Osteoblast (primary cell): ENCODE measurements around the gene KLLN. TPM values are rescaled to one million over a fixed set of nuclear protein-coding genes. Genes with fewer than 3 reads are reported as not detected.
"Not testable (repeated sequence)": the region's sequence is repeated elsewhere in the genome, so short reads cannot be mapped to it uniquely, and the experiment has no call there.

Source experiments
- DNase-seq: peaks from one replicate; pipeline ENCODE4 v3.0.0; 2011; ENCODE audit warnings: low spot score, mixed read lengths; ENCODE audit not compliant: insufficient read length; ENCODE audit errors: missing footprints
- H2AFZ ChIP-seq: 2 replicates; pipeline ENCODE4 v1.6.0; 2011; ENCODE audit warnings: mild to moderate bottlenecking, low read length
- H3K27ac ChIP-seq: 2 replicates; pipeline ENCODE4 v1.5.1; 2011; ENCODE audit warnings: mild to moderate bottlenecking, low read depth, low read length, moderate library complexity
- H3K27me3 ChIP-seq: 2 replicates; pipeline ENCODE4 v1.6.0; 2012; ENCODE audit warnings: mild to moderate bottlenecking, control low read depth, inconsistent platforms, low read length, moderate library complexity; ENCODE audit not compliant: insufficient read depth
- H3K36me3 ChIP-seq: 2 replicates; pipeline ENCODE4 v1.5.1; 2011; ENCODE audit warnings: mild to moderate bottlenecking, low read length, control low read depth, moderate library complexity; ENCODE audit not compliant: insufficient read depth
- H3K4me1 ChIP-seq: 2 replicates; pipeline ENCODE4 v1.5.1; 2011; ENCODE audit warnings: mild to moderate bottlenecking, low read length, control low read depth, moderate library complexity; ENCODE audit not compliant: insufficient read depth
- H3K4me2 ChIP-seq: 2 replicates; pipeline ENCODE4 v1.6.0; 2011; ENCODE audit warnings: mild to moderate bottlenecking, low read length; ENCODE audit not compliant: insufficient read depth
- H3K4me3 ChIP-seq: fragments of 200-600 bp; sonication (generic); 3 replicates; pipeline ENCODE4 v1.5.1; 2012; ENCODE audit warnings: mild to moderate bottlenecking, low read length, inconsistent platforms; ENCODE audit not compliant: insufficient read depth
- H3K79me2 ChIP-seq: 2 replicates; pipeline ENCODE4 v1.6.0; 2012; ENCODE audit warnings: mild to moderate bottlenecking, low read length, control low read depth, inconsistent platforms; ENCODE audit not compliant: insufficient read depth
- H3K9me3 ChIP-seq: 2 replicates; pipeline ENCODE4 v1.5.1; 2011; ENCODE audit warnings: low read depth, low read length, control low read depth
- H4K20me1 ChIP-seq: 2 replicates; pipeline ENCODE4 v1.6.0; 2012; ENCODE audit warnings: mild to moderate bottlenecking, low read length, control low read depth; ENCODE audit not compliant: insufficient read depth
- CTCF ChIP-seq: IDR thresholded peaks from 2 replicates; pipeline ENCODE4 v1.5.1; 2011; ENCODE audit warnings: mild to moderate bottlenecking, low read depth, low read length, moderate library complexity; ENCODE audit errors: extremely low read depth
- total RNA-seq: library from RNA; depleted of rRNA; stranded (reverse); fragments of >200 nt; gene quantifications from 2 replicates; pipeline ENCODE4 v1.2.3, GENCODE V29; 2012

KLLN gene
- total RNA-seq, 1 donor = 0.72 TPM

- Histone ChIP-seq H3K27me3 (no peaks in the 10 kb centered on the region), H3K4me1 (peaks cover 11% of the 10 kb centered on the region), H3K36me3 (no peaks in the 10 kb centered on the region), H3K4me3 (no peak overlapping the region), H4K20me1 (no peaks in the 10 kb centered on the region), H2AFZ (no peak overlapping the region), H3K4me2 (no peak overlapping the region), H3K27ac (no peak overlapping the region), H3K79me2 (no peaks in the 10 kb centered on the region), H3K9me3 (no peaks in the 10 kb centered on the region)
- DNase-seq = no peak
- no peak for TF ChIP-seq CTCF
These were observed 24.7 kb downstream of the KLLN start for GRCh38 chr10:87838650-87839049.

- no peak for DNase-seq
- H3K36me3 ChIP-seq = no peaks in the 10 kb centered on the region
- no peak overlapping the region for H3K27ac ChIP-seq
- no peaks in the 10 kb centered on the region for H4K20me1 ChIP-seq
- peaks cover 3% of the 10 kb centered on the region for H3K4me1 ChIP-seq
- no peaks in the 10 kb centered on the region for H3K9me3 ChIP-seq
- no peaks in the 10 kb centered on the region for H3K79me2 ChIP-seq
- H2AFZ ChIP-seq = no peak overlapping the region
- no peaks in the 10 kb centered on the region for H3K27me3 ChIP-seq
- no peak for TF ChIP-seq CTCF
- H3K4me2 ChIP-seq = no peak overlapping the region
- H3K4me3 ChIP-seq = no peak overlapping the region
These were observed 25.9 kb downstream of the KLLN start for GRCh38 chr10:87837445-87837844.

- H3K4me1 ChIP-seq = no peaks in the 10 kb centered on the region
- no peaks in the 10 kb centered on the region for H4K20me1 ChIP-seq
- H3K27ac ChIP-seq = no peak overlapping the region
- no peak for DNase-seq
- H3K36me3 ChIP-seq = no peaks in the 10 kb centered on the region
- no peaks in the 10 kb centered on the region for H3K79me2 ChIP-seq
- H3K27me3 ChIP-seq = no peaks in the 10 kb centered on the region
- H3K9me3 ChIP-seq = no peaks in the 10 kb centered on the region
- H3K4me2 ChIP-seq = no peak overlapping the region
- no peak overlapping the region for H2AFZ ChIP-seq
- TF ChIP-seq CTCF = no peak
- no peak overlapping the region for H3K4me3 ChIP-seq
These were observed 27.2 kb downstream of the KLLN start for GRCh38 chr10:87836098-87836497.

GRCh38 chr10:87829986-87830729 is 33.2 kb downstream of the KLLN start:
- H3K4me3 ChIP-seq = no peak overlapping the region
- H3K4me2 ChIP-seq = no peak overlapping the region
- no peaks in the 10 kb centered on the region for H4K20me1 ChIP-seq
- H3K36me3 ChIP-seq = no peaks in the 10 kb centered on the region
- H2AFZ ChIP-seq = no peak overlapping the region
- TF ChIP-seq CTCF = no peak
- H3K27me3 ChIP-seq = no peaks in the 10 kb centered on the region
- H3K79me2 ChIP-seq = no peaks in the 10 kb centered on the region
- H3K4me1 ChIP-seq = no peaks in the 10 kb centered on the region
- no peak overlapping the region for H3K27ac ChIP-seq
- DNase-seq = peak; percentile 42
- no peaks in the 10 kb centered on the region for H3K9me3 ChIP-seq

- not testable (repeated sequence) for H3K4me1 ChIP-seq, H3K27ac ChIP-seq, H2AFZ ChIP-seq, DNase-seq, H3K36me3 ChIP-seq, H3K4me3 ChIP-seq, H3K9me3 ChIP-seq, H3K27me3 ChIP-seq, H3K79me2 ChIP-seq, H4K20me1 ChIP-seq, H3K4me2 ChIP-seq
These were observed 34.3 kb downstream of the KLLN start for GRCh38 chr10:87829051-87829450.
